ENCODE data around the gene TAF6. TPM values are rescaled to one million over a fixed set of nuclear protein-coding genes. Genes with fewer than 3 reads are reported as not detected.

Gene TAF6
- total and polyA plus RNA-seq, 2 of the 4 experiments (the other 2 are of a cell fraction), result 11.3 to 55.3 TPM

DNA sequence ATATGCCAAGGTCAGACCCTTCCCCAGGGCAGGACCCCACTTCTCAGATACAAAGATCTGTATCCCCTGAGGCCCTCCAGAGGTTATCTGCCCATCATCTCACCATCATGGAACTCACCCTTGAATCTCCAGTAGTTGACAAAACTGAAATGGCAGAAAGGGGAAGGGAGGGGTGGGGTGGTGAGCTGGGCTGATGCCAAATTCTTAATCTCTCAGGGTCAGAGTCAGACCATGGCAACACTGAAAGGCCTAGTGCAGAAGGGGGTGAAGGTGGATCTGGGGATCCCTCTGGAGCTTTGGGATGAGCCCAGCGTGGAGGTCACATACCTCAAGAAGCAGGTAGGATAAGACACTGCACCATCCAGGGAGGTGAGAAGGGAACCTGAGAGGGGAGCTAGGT lies 3.4 kb upstream of the TAF6 start:
- intact Hi-C loops (cut with micrococcal nuclease) (no loop called here), dilution Hi-C loops (cut with HindIII; ENCODE audit: low sequenced_read_pairs, unreplicated experiment) (no loop called here), in situ Hi-C loops (cut with MboI; ENCODE audit: low sequenced_read_pairs) (no loop called here)
- no peak overlapping the region for H3K4me2 ChIP-seq (ENCODE audit: low read depth, low read length)
- no TSS peak for BruUV-seq (replicated peaks)
- H3K4me3 ChIP-seq (ENCODE audit: insufficient read depth, low read depth, low read length), result no peak overlapping the region
- no peak overlapping the region for H2AK9ac ChIP-seq (replicated peaks; ENCODE audit: low read depth, low read length, poor library complexity)
- POLR2A ChIA-PET (ENCODE audit: unreplicated experiment), result no interaction called here
- H4K20me1 ChIP-seq (ENCODE audit: insufficient read depth, low read length), result no peaks in the 10 kb centered on the region; the same call in 1 of the 2 replicates
- no peak overlapping the region for H2BK5ac ChIP-seq (ENCODE audit: low read depth, low read length, poor library complexity, severe bottlenecking)
- no peak overlapping the region for H3K14ac ChIP-seq (replicated peaks; ENCODE audit: low read depth, low read length)
- no peaks in the 10 kb centered on the region for H3K27me3 ChIP-seq (ENCODE audit: control insufficient read depth, insufficient read depth, low read length)
- H2AK5ac ChIP-seq (ENCODE audit: low read depth, low read length), result no peak overlapping the region
- H3K36me3 ChIP-seq (ENCODE audit: control insufficient read depth, insufficient read depth, low read length), result peaks cover 4% of the 10 kb centered on the region; the same call in 1 of the 2 replicates
- H2AFZ ChIP-seq (replicated peaks; ENCODE audit: low read length, poor library complexity), result no peak overlapping the region
- TF ChIP-seq FOS (IDR thresholded peaks at IDR 0.05; ENCODE audit: low read depth, low read length), result no peak
- no peak for TF ChIP-seq RCOR1 (IDR thresholded peaks at IDR 0.05; ENCODE audit: insufficient replicate concordance, low read length)
- no peak for TF ChIP-seq RAD21 (IDR thresholded peaks at IDR 0.05; ENCODE audit: low read length)
- TF ChIP-seq MXI1 (IDR thresholded peaks at IDR 0.05; ENCODE audit: borderline replicate concordance, low read depth, low read length), result no peak
- no peak for TF ChIP-seq NFE2L2 (IDR thresholded peaks at IDR 0.05; ENCODE audit: low read depth, low read length)
- TF ChIP-seq, protein P1, sequence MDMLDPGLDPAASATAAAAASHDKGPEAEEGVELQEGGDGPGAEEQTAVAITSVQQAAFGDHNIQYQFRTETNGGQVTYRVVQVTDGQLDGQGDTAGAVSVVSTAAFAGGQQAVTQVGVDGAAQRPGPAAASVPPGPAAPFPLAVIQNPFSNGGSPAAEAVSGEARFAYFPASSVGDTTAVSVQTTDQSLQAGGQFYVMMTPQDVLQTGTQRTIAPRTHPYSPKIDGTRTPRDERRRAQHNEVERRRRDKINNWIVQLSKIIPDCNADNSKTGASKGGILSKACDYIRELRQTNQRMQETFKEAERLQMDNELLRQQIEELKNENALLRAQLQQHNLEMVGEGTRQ (IDR thresholded peaks at IDR 0.05; ENCODE audit: low read depth, low read length), result no peak
- no peak for TF ChIP-seq CEBPB (IDR thresholded peaks at IDR 0.05; ENCODE audit: low read depth, low read length)
- no peak for TF ChIP-seq MAZ (IDR thresholded peaks at IDR 0.05; ENCODE audit: borderline replicate concordance, low read depth, low read length)
- TF ChIP-seq POLR2A (IDR thresholded peaks at IDR 0.05; ENCODE audit: low read depth, low read length), result no peak
- TF ChIP-seq ELK1 (IDR thresholded peaks at IDR 0.05; ENCODE audit: borderline replicate concordance, low read depth, low read length), result no peak
- no peak for TF ChIP-seq BHLHE40 (IDR thresholded peaks at IDR 0.05; ENCODE audit: low read depth, low read length)
- TF ChIP-seq SMC3 (IDR thresholded peaks at IDR 0.05; ENCODE audit: low read depth, low read length), result no peak
- no peak for TF ChIP-seq RFX5 (IDR thresholded peaks at IDR 0.05; ENCODE audit: low read depth, low read length)
- no peak for TF ChIP-seq CHD1 (IDR thresholded peaks at IDR 0.05; ENCODE audit: low read depth, low read length)
- no peak for TF ChIP-seq MAFK (IDR thresholded peaks at IDR 0.05; ENCODE audit: low read depth, low read length)
- TF ChIP-seq CTCF (conservative IDR thresholded peaks at IDR 0.05; ENCODE audit: low read depth, low read length), result no peak
- peaks cover 28 to 61% of the 10 kb centered on the region in 2 experiments for H3K79me1 ChIP-seq (ENCODE audit: low read depth in 1 of 2, low read length in 2 of 2)
- DNase-seq (no peak), ATAC-seq (ENCODE audit: low read depth) (no peak)
- H4K8ac ChIP-seq (ENCODE audit: low read depth in 2 of 2, low read length in 2 of 2), result no peak overlapping the region
- WGBS, 2 experiments (ENCODE audit: extremely low coverage in 2 of 2, insufficient read length in 1 of 2), result 100% methylated on average over 1 of the region's 1 CpG; no CpG with 5 or more reads in 1 of the 2 experiments
- H2BK15ac ChIP-seq (ENCODE audit: low read depth, low read length), result no peak overlapping the region
- CTCF ChIA-PET, result no interaction called here
- no peak overlapping the region for H3K27ac ChIP-seq (ENCODE audit: insufficient read depth, low read length)
- no peaks in the 10 kb centered on the region for H3K9me3 ChIP-seq (ENCODE audit: control insufficient read depth, insufficient read depth, low read length)
- H3K9ac ChIP-seq (ENCODE audit: low read depth, low read length), result no peak overlapping the region
- H3K4ac ChIP-seq (ENCODE audit: low read depth, low read length), result no peak overlapping the region
- H4K5ac ChIP-seq (ENCODE audit: low read depth, low read length), result no peak overlapping the region
- H3K18ac ChIP-seq (ENCODE audit: low read depth, low read length), result no peak overlapping the region
- no peak overlapping the region for H4K91ac ChIP-seq (ENCODE audit: insufficient read depth, low read depth, low read length)
- H3K23ac ChIP-seq (ENCODE audit: low read depth, low read length), result no peak overlapping the region
- no peak overlapping the region for H3K56ac ChIP-seq (ENCODE audit: extremely low read depth, insufficient read depth, low read length)
- peaks cover 17% of the 10 kb centered on the region for H3K9me1 ChIP-seq (ENCODE audit: insufficient read depth, low read length)
- peaks cover 6% of the 10 kb centered on the region; the same call in 1 of the 2 replicates for H3K4me1 ChIP-seq (ENCODE audit: control insufficient read depth, insufficient read depth, low read length)
- no peak overlapping the region for H2BK120ac ChIP-seq (ENCODE audit: low read depth, low read length)
- no peak overlapping the region for H2BK20ac ChIP-seq (ENCODE audit: low read depth, low read length)
